ENCODE results near the gene LDB2. TPM values are rescaled to one million over a fixed set of nuclear protein-coding genes. Genes with fewer than 3 reads are reported as not detected.

Gene LDB2
- total and polyA plus RNA-seq, 2 donors (not counting 3 experiments of a cell fraction or from before 2014, with no cell fraction given): 127 to 223 TPM

DNA sequence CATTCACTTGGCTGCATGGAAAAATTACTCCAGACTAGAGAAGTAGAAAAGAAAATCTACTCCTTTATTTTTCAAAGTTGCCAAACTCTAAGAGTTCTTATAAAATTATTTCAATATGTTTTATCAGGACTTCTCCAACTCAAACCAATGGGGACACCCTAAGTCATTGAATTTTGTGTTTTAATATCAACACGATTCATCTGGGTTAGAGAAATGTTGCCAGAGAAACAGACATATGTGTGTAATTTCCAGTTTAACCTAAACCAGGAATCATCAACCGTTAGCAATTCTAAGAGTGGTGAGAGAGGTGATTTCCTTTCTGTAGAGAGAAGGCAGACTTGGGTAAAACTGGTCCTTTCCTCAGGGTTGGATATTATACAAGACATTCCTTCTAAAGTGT is 291.8 kb downstream of the LDB2 start:
- TF ChIP-seq POLR2AphosphoS5 (IDR thresholded peaks at IDR 0.05; ENCODE audit: insufficient read depth, low read depth, low read length) (no peak), MAX (IDR thresholded peaks at IDR 0.05; ENCODE audit: insufficient read depth, insufficient read length) (no peak), GATA2 (IDR thresholded peaks at IDR 0.05; ENCODE audit: insufficient read depth, insufficient read length, low read depth, low read length) (no peak), MYC (IDR thresholded peaks at IDR 0.05; ENCODE audit: low read depth, low read length) (no peak), POLR2A (IDR thresholded peaks at IDR 0.05; ENCODE audit: low read depth, low read length) (no peak), EZH2 (IDR thresholded peaks at IDR 0.05; ENCODE audit: borderline replicate concordance, low read depth, low read length, severe bottlenecking) (no peak), FOS (IDR thresholded peaks at IDR 0.05; ENCODE audit: borderline replicate concordance, insufficient read depth, low read length) (no peak), JUN (IDR thresholded peaks at IDR 0.05; ENCODE audit: borderline replicate concordance, insufficient read depth, insufficient read length, low read depth) (no peak)
- TF ChIP-seq, protein P1, sequence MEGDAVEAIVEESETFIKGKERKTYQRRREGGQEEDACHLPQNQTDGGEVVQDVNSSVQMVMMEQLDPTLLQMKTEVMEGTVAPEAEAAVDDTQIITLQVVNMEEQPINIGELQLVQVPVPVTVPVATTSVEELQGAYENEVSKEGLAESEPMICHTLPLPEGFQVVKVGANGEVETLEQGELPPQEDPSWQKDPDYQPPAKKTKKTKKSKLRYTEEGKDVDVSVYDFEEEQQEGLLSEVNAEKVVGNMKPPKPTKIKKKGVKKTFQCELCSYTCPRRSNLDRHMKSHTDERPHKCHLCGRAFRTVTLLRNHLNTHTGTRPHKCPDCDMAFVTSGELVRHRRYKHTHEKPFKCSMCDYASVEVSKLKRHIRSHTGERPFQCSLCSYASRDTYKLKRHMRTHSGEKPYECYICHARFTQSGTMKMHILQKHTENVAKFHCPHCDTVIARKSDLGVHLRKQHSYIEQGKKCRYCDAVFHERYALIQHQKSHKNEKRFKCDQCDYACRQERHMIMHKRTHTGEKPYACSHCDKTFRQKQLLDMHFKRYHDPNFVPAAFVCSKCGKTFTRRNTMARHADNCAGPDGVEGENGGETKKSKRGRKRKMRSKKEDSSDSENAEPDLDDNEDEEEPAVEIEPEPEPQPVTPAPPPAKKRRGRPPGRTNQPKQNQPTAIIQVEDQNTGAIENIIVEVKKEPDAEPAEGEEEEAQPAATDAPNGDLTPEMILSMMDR (IDR thresholded peaks at IDR 0.05; ENCODE audit: extremely low read depth in 1 of 2, insufficient read depth in 1 of 2, low read depth in 1 of 2, low read length in 2 of 2): no peak
- Histone ChIP-seq H3K4me1 (ENCODE audit: control insufficient read depth, extremely low read depth, insufficient read depth, low read length) (peaks cover 4% of the 10 kb centered on the region), H3K79me2 (ENCODE audit: control insufficient read depth, insufficient read depth, low read length) (no peaks in the 10 kb centered on the region), H2AFZ (ENCODE audit: low read depth, low read length) (no peak overlapping the region), H3K4me2 (ENCODE audit: insufficient read depth, low read length) (no peak overlapping the region), H3K9me3 (replicated peaks; ENCODE audit: control insufficient read depth, insufficient read depth, low read length) (no peaks in the 10 kb centered on the region), H3K27me3 (ENCODE audit: control insufficient read depth in 2 of 2, insufficient read depth in 2 of 2, low read length in 2 of 2) (no peaks in the 10 kb centered on the region), H3K9ac (replicated peaks; ENCODE audit: extremely low read depth, insufficient read depth, low read length) (no peak overlapping the region), H3K27ac (ENCODE audit: insufficient read depth, low read depth, low read length) (no peak overlapping the region), H3K4me3 (replicated peaks in 1 of 3; ENCODE audit: insufficient read depth in 1 of 3, low read depth in 1 of 3, low read length in 3 of 3) (no peak overlapping the region), H3K36me3 (ENCODE audit: control insufficient read depth in 2 of 2, extremely low read depth in 1 of 2, insufficient read depth in 2 of 2, low read length in 2 of 2) (peaks cover 0 to 3% of the 10 kb centered on the region in 2 experiments), H3K9me1 (replicated peaks; ENCODE audit: control insufficient read depth, extremely low read depth, insufficient read depth, low read length) (no peaks in the 10 kb centered on the region), H4K20me1 (replicated peaks; ENCODE audit: control insufficient read depth, extremely low read depth, insufficient read depth, low read length) (no peaks in the 10 kb centered on the region)
- ChIA-PET CTCF (no interaction called here), POLR2A (interaction anchor here (0.7 kb wide), 1 partner anchor 26 kb away, joined by 3 read pairs; no protein-coding TSS in a partner anchor)
- dilution Hi-C loops (cut with MboI; ENCODE audit: extremely low pct_ligation_motif_present, low sequenced_read_pairs) (no loop called here), intact Hi-C loops (cut with micrococcal nuclease) (no loop called here)
- DNase-seq (ENCODE audit: low read depth, low spot score) (no peak), FAIRE-seq (no peak)
- BruUV-seq (replicated peaks): no TSS peak
